Hepatocyte (in vitro differentiated cells): Measurements from ENCODE around the gene CAPNS2. TPM values are rescaled to one million over a fixed set of nuclear protein-coding genes. Genes with fewer than 3 reads are reported as not detected.

ENCODE experiments used
- DNase-seq: peaks from one replicate; pipeline ENCODE4 v3.0.0-alpha.2; 2016; ENCODE audit warnings: low spot score
- H2AFZ ChIP-seq: fragments of 200-600 bp; sonication (generic); 2 replicates; pipeline ENCODE4 v1.6.0; 2016; ENCODE audit warnings: antibody characterized with exemption, mild to moderate bottlenecking
- H3K27ac ChIP-seq: fragments of 200-600 bp; sonication (generic); 2 replicates; pipeline ENCODE4 v1.5.1; 2016; ENCODE audit warnings: mild to moderate bottlenecking
- H3K27me3 ChIP-seq: fragments of 200-600 bp; sonication (generic); 2 replicates; pipeline ENCODE4 v1.6.1; 2016
- H3K36me3 ChIP-seq: fragments of 200-600 bp; sonication (generic); replicated peaks from 2 replicates; pipeline ENCODE4 v1.5.1; 2016; ENCODE audit warnings: low read depth; ENCODE audit not compliant: insufficient read depth
- H3K4me1 ChIP-seq: fragments of 200-600 bp; sonication (generic); 2 replicates; pipeline ENCODE4 v1.5.1; 2016; ENCODE audit warnings: mild to moderate bottlenecking, moderate library complexity; ENCODE audit not compliant: insufficient read depth
- H3K4me2 ChIP-seq: fragments of 200-600 bp; sonication (generic); 2 replicates; pipeline ENCODE4 v1.6.0; 2016
- H3K4me3 ChIP-seq: fragments of 200-600 bp; sonication (generic); 2 replicates; pipeline ENCODE4 v1.5.1; 2016; ENCODE audit warnings: mild to moderate bottlenecking
- H3K79me2 ChIP-seq: fragments of 200-600 bp; sonication (generic); 2 replicates; pipeline ENCODE4 v1.6.0; 2017; ENCODE audit warnings: mild to moderate bottlenecking
- H3K9me2 ChIP-seq: fragments of 200-600 bp; sonication (generic); replicated peaks from 2 replicates; pipeline ENCODE4 v1.6.0; 2017; ENCODE audit warnings: mild to moderate bottlenecking; ENCODE audit not compliant: insufficient read depth
- H3K9me3 ChIP-seq: fragments of 200-600 bp; sonication (generic); 2 replicates; pipeline ENCODE4 v1.5.1; 2016; ENCODE audit warnings: low read depth, mild to moderate bottlenecking
- H4K20me1 ChIP-seq: fragments of 200-600 bp; sonication (generic); 2 replicates; pipeline ENCODE4 v1.6.0; 2016; ENCODE audit warnings: mild to moderate bottlenecking; ENCODE audit not compliant: insufficient read depth, poor library complexity, severe bottlenecking
- CTCF ChIP-seq: fragments of 200-600 bp; sonication (generic); IDR thresholded peaks from 2 replicates; pipeline ENCODE4 v1.5.1; 2016; ENCODE audit warnings: antibody characterized with exemption, mild to moderate bottlenecking; ENCODE audit not compliant: poor library complexity
- EZH2 ChIP-seq: fragments of 200-600 bp; sonication (generic); IDR thresholded peaks from 2 replicates; pipeline ENCODE4 v1.6.1; 2016; ENCODE audit warnings: antibody characterized with exemption, mild to moderate bottlenecking, borderline replicate concordance
- EZH2phosphoT487 ChIP-seq: fragments of 200-600 bp; sonication (generic); IDR thresholded peaks from one replicate; pipeline ENCODE4 v1.6.1; 2018; ENCODE audit warnings: antibody characterized with exemption, mild to moderate bottlenecking, low read depth, moderate library complexity; ENCODE audit not compliant: unreplicated experiment, severe bottlenecking
- WGBS: methylation state at CpG from one replicate; pipeline ENCODE4 v1.1.6; 2016; ENCODE audit warnings: low lambda C conversion rate; ENCODE audit errors: missing lambda C conversion rate; 5-methylcytosine and 5-hydroxymethylcytosine counted together
- polyA plus RNA-seq: library from polyadenylated mRNA; unstranded; fragments of >200 nt; fragmentation: Nextera tagmentation; extraction: Ambion mirVana; gene quantifications from 2 replicates; pipeline ENCODE4 v1.2.1, GENCODE V29; 2016
- total RNA-seq: library from RNA; depleted of rRNA; stranded (reverse); fragments of >200 nt; gene quantifications from 2 replicates; pipeline ENCODE4 v1.2.3, GENCODE V29; 2014

The CAPNS2 gene
- total and polyA plus RNA-seq, 2 experiments from 2014 or later = 0.30 TPM; not detected in 1

GRCh38 chr16:55570159-55570558 lies 3.7 kb downstream of the CAPNS2 start:
- Histone ChIP-seq H3K27ac (no peak overlapping the region), H3K79me2 (no peaks in the 10 kb centered on the region), H3K4me2 (no peak overlapping the region), H3K9me3 (no peaks in the 10 kb centered on the region), H3K4me1 (peaks cover 13% of the 10 kb centered on the region), H3K27me3 (no peaks in the 10 kb centered on the region), H3K4me3 (no peak overlapping the region), H3K36me3 (no peaks in the 10 kb centered on the region), H3K9me2 (no peaks in the 10 kb centered on the region), H4K20me1 (no peaks in the 10 kb centered on the region), H2AFZ (no peak overlapping the region)
- TF ChIP-seq EZH2phosphoT487 (no peak), EZH2 (no peak), CTCF (no peak)
- DNase-seq = no peak
- 92% methylated on average over 5 of the region's 5 CpGs for WGBS

- no peak for DNase-seq
- H3K79me2 ChIP-seq = no peaks in the 10 kb centered on the region
- WGBS = 96% methylated on average over 1 of the region's 1 CpG
- H3K4me1 ChIP-seq = peaks cover 13% of the 10 kb centered on the region
- no peaks in the 10 kb centered on the region for H3K27me3 ChIP-seq
- no peaks in the 10 kb centered on the region for H3K36me3 ChIP-seq
- H2AFZ ChIP-seq = no peak overlapping the region
- H3K9me2 ChIP-seq = no peaks in the 10 kb centered on the region
- H4K20me1 ChIP-seq = no peaks in the 10 kb centered on the region
- TF ChIP-seq EZH2phosphoT487 = no peak
- no peak for TF ChIP-seq EZH2
- H3K9me3 ChIP-seq = no peaks in the 10 kb centered on the region
- no peak overlapping the region for H3K4me3 ChIP-seq
- no peak overlapping the region for H3K27ac ChIP-seq
- H3K4me2 ChIP-seq = no peak overlapping the region
Observed at GRCh38 chr16:55571191-55571897, 4.9 kb downstream of the CAPNS2 start.

- no peak overlapping the region for H3K4me2 ChIP-seq
- H3K9me3 ChIP-seq = no peaks in the 10 kb centered on the region
- H3K9me2 ChIP-seq = no peaks in the 10 kb centered on the region
- 85% methylated on average over 4 of the region's 4 CpGs for WGBS
- no peaks in the 10 kb centered on the region for H3K79me2 ChIP-seq
- no peak overlapping the region for H3K27ac ChIP-seq
- no peak for DNase-seq
- no peaks in the 10 kb centered on the region for H3K27me3 ChIP-seq
- H3K4me3 ChIP-seq = no peak overlapping the region
- no peaks in the 10 kb centered on the region for H3K36me3 ChIP-seq
- H2AFZ ChIP-seq = no peak overlapping the region
- no peak for TF ChIP-seq CTCF
- no peak for TF ChIP-seq EZH2phosphoT487
- no peak for TF ChIP-seq EZH2
- no peaks in the 10 kb centered on the region for H4K20me1 ChIP-seq
- H3K4me1 ChIP-seq = peaks cover 13% of the 10 kb centered on the region
Observed at GRCh38 chr16:55572439-55572838, 6.0 kb downstream of the CAPNS2 start.

GRCh38 chr16:55574811-55575210 lies 8.3 kb downstream of the CAPNS2 start:
- Histone ChIP-seq H3K4me1 (no peaks in the 10 kb centered on the region), H3K27me3 (no peaks in the 10 kb centered on the region), H3K27ac (no peak overlapping the region), H3K36me3 (no peaks in the 10 kb centered on the region), H3K9me3 (no peaks in the 10 kb centered on the region), H3K4me3 (no peak overlapping the region), H2AFZ (no peak overlapping the region), H3K4me2 (no peak overlapping the region), H4K20me1 (no peaks in the 10 kb centered on the region), H3K79me2 (no peaks in the 10 kb centered on the region), H3K9me2 (no peaks in the 10 kb centered on the region)
- WGBS = 83% methylated on average over 2 of the region's 2 CpGs
- no peak for TF ChIP-seq CTCF
- TF ChIP-seq EZH2 = no peak
- TF ChIP-seq EZH2phosphoT487 = no peak
- no peak for DNase-seq
